ENCODE measurements around the gene GRID2IP. TPM values are rescaled to one million over a fixed set of nuclear protein-coding genes. Genes with fewer than 3 reads are reported as not detected.

The GRID2IP gene
- total RNA-seq, 1 experiment from 2014 or later, result not detected

- DNase-seq (ENCODE audit: low read depth), result no peak
Observed at GRCh38 chr7:6562106-6562505, 10.8 kb upstream of the GRID2IP start.

- no peak for DNase-seq (ENCODE audit: low read depth)
Observed at GRCh38 chr7:6559896-6560295, 8.6 kb upstream of the GRID2IP start.

DNA sequence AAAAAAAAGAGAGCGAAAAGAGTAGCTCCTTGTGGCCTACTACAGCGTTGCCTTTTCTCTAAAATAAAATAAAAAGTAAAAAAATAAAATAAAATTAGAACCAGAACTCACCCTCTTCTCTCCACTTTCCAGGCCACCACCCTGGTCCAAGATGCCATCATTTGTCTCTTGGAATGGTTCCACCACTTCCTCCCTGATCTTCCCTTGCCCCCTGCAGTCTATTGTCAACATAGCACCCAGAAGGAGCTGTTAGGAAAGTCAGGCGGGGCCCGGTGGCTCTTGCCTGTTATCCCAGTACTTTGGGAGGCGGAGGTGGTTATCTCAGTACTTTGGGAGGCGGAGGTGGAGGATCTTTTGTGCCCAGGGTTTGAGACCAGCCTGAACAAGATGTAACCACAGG, 7.6 kb upstream of the GRID2IP start:
- peak; percentile 59 for DNase-seq (ENCODE audit: low read depth)

GRCh38 chr7:6556196-6556595, 4.9 kb upstream of the GRID2IP start:
- DNase-seq (ENCODE audit: low read depth), result no peak

- no peak for DNase-seq (ENCODE audit: low read depth)
Observed at GRCh38 chr7:6554848-6555247, 3.6 kb upstream of the GRID2IP start.

DNA sequence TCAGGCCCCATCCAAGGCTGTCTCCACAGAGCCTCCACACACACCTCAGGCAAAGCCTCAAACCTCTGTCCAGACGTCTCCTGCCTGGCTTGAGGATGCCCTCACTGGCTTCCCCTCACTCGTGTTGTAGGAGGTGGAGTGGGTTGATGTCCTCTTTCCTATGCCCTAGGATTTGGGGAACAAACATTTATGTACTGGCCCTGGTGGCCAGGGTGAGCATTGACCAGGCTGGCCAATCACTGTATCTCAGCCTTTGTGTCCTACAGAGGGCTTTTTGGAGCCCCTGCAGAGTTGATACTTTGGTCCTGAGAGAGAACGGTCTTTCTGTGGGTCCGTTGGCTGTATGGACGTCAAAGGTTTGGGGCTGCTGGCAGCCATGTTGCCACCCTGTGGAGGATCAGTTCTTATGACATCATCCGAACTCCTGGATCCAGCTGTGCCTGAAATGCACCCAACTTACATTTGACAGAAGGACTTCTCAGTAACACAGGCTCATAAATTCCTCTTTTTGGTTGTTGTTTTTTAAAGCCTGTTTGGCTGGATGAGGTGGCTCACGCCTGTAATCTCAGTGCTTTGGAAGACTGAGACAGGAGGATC, 2.3 kb upstream of the GRID2IP start:
- DNase-seq (ENCODE audit: low read depth), result no peak

GRCh38 chr7:6547400-6547799, 3.9 kb downstream of the GRID2IP start:
- no peak for DNase-seq (ENCODE audit: low read depth)

- no peak for DNase-seq (ENCODE audit: low read depth)
Observed at GRCh38 chr7:6546498-6547251, 4.6 kb downstream of the GRID2IP start.

GRCh38 chr7:6545398-6546126, 5.7 kb downstream of the GRID2IP start:
- DNase-seq (ENCODE audit: low read depth), result no peak

- no peak for DNase-seq (ENCODE audit: low read depth)
Observed at GRCh38 chr7:6542368-6542767, 8.9 kb downstream of the GRID2IP start.

- DNase-seq (ENCODE audit: low read depth), result peak; percentile 44
Observed at GRCh38 chr7:6536262-6537260, 14.7 kb downstream of the GRID2IP start.

DNA sequence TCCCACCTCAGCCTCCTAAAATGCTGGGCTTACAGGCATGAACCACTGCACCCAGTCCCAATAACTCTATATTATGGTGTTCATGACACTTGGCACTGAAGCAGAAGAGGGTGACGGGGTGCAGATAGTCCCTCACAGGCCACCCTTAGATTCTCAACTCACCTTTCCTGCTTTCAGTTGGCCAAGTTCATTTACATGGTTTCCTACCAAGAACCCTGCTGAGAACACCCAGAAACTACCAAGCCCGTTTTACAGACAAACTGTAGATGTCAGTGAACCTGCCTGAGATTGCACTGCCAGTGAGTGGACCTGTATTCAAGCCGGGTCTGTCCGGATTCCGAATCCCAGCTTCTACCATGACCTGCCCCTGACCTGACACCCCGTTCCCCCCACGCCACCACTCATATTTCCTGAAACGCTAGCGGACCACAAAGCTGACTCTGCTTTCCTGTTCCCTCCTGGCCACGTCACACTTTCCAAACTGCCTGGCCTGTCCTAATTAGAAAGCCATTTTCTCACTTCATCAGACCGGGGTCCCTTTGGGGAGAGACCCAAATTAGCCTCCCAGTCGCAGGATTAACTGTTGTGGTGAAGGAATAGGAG, 17.3 kb downstream of the GRID2IP start:
- DNase-seq (ENCODE audit: low read depth), result peak; percentile 31

DNA sequence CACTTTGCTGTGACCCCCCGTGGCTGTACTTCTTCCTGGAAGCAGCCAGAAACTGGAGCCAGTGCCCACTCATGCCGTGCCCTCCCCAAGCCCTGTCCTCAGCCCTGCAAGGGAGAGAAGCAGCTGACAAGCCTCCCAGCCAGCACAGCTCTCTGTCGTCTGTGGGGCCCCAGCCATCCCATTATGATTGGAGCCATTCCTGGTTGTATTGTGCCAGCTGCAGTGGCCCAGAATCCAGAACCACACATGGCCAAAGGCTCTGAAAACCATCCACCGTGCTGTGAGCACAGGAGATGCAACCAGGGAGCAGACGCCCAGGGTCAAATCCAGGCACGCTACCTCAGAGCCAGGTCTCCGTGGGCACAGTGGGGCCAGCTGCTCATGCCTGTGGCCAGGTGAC, 18.7 kb downstream of the GRID2IP start:
- DNase-seq (ENCODE audit: low read depth), result no peak

GRCh38 chr7:6531492-6532279, 19.6 kb downstream of the GRID2IP start:
- no peak for DNase-seq (ENCODE audit: low read depth)

- DNase-seq (ENCODE audit: low read depth), result no peak
Observed at GRCh38 chr7:6530626-6531491, 20.4 kb downstream of the GRID2IP start.

GRCh38 chr7:6529643-6530042, 21.6 kb downstream of the GRID2IP start:
- DNase-seq (ENCODE audit: low read depth), result no peak

- DNase-seq (ENCODE audit: low read depth), result no peak
Observed at GRCh38 chr7:6528401-6529130, 22.7 kb downstream of the GRID2IP start.

- DNase-seq (ENCODE audit: low read depth), result no peak
Observed at GRCh38 chr7:6526997-6527378, 24.3 kb downstream of the GRID2IP start.

All from Daoy (cell line).